NCI-H1092 (cell line): Measurements from ENCODE around the gene GRHPR.
"Not testable (repeated sequence)": the region's sequence is repeated elsewhere in the genome, so short reads cannot be mapped to it uniquely, and the experiment has no call there.

Experiments used
- DNase-seq: peaks from one replicate; lab custom pipeline; 2025; lab: John Stamatoyannopoulos, UW

GRHPR gene

GRCh38 chr9:37447111-37447510 is 24.6 kb downstream of the GRHPR start:
- no peak for DNase-seq

- DNase-seq, result no peak
Measured at GRCh38 chr9:37449862-37450632, 27.6 kb downstream of the GRHPR start.

GRCh38 chr9:37451628-37452027 is 29.1 kb downstream of the GRHPR start:
- DNase-seq, result no peak

GRCh38 chr9:37452611-37453010 is 30.1 kb downstream of the GRHPR start:
- no peak for DNase-seq

- no peak for DNase-seq
Measured at GRCh38 chr9:37453827-37454226, 31.3 kb downstream of the GRHPR start.

GRCh38 chr9:37454238-37454637 is 31.7 kb downstream of the GRHPR start:
- DNase-seq, result no peak

- DNase-seq, result no peak
Measured at GRCh38 chr9:37455884-37456647, 33.6 kb downstream of the GRHPR start.

GRCh38 chr9:37456817-37457216 is 34.3 kb downstream of the GRHPR start:
- no peak for DNase-seq

GRCh38 chr9:37464006-37464405 is 41.5 kb downstream of the GRHPR start:
- DNase-seq, result no peak

GRCh38 chr9:37464426-37465248 is 42.1 kb downstream of the GRHPR start:
- peak; percentile 94 for DNase-seq

GRCh38 chr9:37465249-37466036 is 42.9 kb downstream of the GRHPR start, which contains the start of gene ZBTB5:
ZBTB5 (minus strand) TSS chr9:37465450; CDS start chr9:37442551, 22,899 bp downstream.
- DNase-seq, result peak; percentile 100

- peak; percentile 74 for DNase-seq
Measured at GRCh38 chr9:37466037-37466709, 43.7 kb downstream of the GRHPR start.

- DNase-seq, result not testable (repeated sequence)
Measured at GRCh38 chr9:37467530-37467929, 45.0 kb downstream of the GRHPR start.

- DNase-seq, result no peak
Measured at GRCh38 chr9:37468620-37469019, 46.1 kb downstream of the GRHPR start.

GRCh38 chr9:37471942-37472684 is 49.6 kb downstream of the GRHPR start:
- no peak for DNase-seq

- DNase-seq, result not testable (repeated sequence)
Measured at GRCh38 chr9:37473982-37474381, 51.5 kb downstream of the GRHPR start.

GRCh38 chr9:37474438-37474837 is 51.9 kb downstream of the GRHPR start:
- DNase-seq, result no peak

- no peak for DNase-seq
Measured at GRCh38 chr9:37476930-37477329, 54.4 kb downstream of the GRHPR start.

- DNase-seq, result not testable (repeated sequence)
Measured at GRCh38 chr9:37477443-37477842, 54.9 kb downstream of the GRHPR start.

- DNase-seq, result not testable (repeated sequence)
Measured at GRCh38 chr9:37477987-37478619, 55.6 kb downstream of the GRHPR start.
